Medulla oblongata (tissue), 1 donor: Measurements from ENCODE around the gene SBDS.
"Not testable (repeated sequence)": the region's sequence is repeated elsewhere in the genome, so short reads cannot be mapped to it uniquely, and the experiment has no call there.

Source experiments
- DNase-seq: peaks from one replicate; pipeline ENCODE4 v3.0.0-alpha.2; 2015; ENCODE audit errors: extremely low spot score

The SBDS gene

DNA sequence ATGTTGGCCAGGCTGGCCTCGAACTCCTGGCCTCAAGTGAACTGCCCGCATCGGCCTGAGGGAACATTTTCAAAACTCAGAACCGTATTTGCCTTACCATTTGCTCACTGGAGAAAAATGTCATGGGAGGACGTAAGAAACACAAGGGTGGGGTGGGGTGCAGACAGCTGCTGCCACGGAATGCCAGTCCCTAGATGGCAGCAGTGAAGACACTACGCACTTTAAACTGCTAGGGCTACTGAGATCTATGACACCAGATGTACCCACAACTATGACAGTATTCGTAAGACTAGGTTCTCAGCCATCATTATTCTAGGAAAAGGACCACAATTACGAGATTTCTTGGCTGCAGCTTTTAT lies 716 bp downstream of the SBDS start:
- peak; percentile 52 for DNase-seq

DNA sequence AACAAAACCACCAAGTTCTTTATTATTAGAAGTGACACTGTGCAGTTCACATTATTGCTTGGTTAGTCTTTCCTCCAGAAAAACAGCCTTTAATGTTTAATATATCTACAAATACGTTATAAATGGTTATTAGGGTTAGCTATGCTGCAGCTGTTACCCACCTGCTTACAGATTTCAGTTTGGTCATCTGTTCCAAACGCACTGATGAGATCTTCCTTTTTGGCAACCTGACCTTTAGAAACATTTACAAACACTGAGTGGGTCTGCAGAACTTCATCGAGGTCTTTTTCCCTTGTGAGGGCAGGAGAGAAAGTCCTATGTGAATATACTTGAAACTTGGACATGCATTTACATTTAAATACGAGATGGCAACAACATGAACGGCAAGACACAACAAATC lies 1.3 kb downstream of the SBDS start:
- DNase-seq = not testable (repeated sequence)

DNA sequence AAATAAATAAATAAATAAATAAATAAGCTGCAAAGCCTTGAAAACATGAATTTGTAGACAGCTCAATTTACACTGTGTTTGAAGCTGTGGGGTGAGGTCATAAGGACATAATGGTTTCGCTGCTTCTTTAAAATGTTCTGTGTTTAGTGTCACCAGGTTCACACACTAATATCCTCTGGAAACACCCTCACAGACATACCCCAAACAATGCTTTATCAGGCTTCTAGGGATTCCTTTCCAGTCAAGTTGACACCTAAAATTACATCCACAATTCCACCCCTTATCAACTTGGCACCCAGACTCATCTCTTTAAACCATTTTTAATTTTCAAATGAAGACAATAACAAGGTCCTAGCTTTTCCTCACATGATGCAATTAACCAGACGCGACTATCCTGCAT lies 5.8 kb downstream of the SBDS start:
- DNase-seq = not testable (repeated sequence)

DNA sequence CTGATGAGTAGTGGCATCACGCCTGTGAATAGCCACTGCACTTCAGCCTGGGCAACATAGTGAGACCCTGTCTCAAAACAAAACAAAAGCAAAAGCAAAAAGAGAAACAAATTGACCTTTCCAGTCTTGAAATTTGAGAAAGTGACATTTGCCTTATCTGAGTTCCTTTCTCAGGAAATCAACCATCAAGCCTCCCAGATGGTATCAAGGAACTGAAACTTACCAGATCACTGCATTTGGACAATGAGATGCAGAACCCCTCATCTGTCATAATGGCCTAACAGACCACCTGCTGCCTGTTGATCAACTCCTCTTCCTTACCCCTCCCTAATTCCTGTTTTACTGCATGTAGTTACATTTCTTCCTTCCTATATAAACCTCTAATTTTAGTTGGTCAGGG lies 15.1 kb downstream of the SBDS start:
- not testable (repeated sequence) for DNase-seq

DNA sequence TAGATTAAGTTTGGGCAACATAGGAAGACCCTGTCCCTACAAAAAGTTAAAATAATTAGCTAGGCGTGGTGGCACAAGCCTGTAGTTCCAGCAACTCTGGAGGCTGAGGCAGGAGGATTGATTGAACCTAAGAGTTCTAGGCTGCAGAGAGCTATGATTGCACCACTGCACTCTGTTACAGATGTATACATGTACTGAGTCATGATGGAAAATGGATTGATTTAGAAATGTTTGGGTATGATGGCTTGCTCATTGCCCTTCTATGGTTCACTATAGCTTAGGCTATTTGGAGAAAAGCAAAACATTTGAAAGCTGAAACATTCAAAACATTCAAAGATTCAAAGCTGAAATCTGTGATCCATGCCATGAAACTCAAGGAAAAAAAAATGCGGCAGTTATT lies 16.4 kb downstream of the SBDS start:
- not testable (repeated sequence) for DNase-seq

DNA sequence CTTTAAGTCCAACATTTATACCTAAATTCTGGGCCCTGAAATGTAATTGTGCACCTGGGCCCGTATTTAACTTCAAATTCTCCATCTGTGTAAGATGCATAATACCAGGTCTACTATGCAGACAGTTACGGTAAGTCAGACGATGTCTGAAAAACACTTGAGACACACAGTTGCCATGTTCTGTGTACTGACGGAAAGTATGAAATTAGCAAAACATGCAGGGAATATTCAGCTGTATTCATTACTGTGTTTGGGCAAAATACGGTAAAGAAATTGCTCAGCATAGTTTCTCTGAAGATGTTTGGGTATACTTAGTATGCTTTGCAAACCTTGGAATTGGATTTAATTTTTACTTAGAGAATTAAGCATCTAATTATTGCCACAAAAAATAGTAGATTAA lies 17.1 kb downstream of the SBDS start:
- DNase-seq = not testable (repeated sequence)

DNA sequence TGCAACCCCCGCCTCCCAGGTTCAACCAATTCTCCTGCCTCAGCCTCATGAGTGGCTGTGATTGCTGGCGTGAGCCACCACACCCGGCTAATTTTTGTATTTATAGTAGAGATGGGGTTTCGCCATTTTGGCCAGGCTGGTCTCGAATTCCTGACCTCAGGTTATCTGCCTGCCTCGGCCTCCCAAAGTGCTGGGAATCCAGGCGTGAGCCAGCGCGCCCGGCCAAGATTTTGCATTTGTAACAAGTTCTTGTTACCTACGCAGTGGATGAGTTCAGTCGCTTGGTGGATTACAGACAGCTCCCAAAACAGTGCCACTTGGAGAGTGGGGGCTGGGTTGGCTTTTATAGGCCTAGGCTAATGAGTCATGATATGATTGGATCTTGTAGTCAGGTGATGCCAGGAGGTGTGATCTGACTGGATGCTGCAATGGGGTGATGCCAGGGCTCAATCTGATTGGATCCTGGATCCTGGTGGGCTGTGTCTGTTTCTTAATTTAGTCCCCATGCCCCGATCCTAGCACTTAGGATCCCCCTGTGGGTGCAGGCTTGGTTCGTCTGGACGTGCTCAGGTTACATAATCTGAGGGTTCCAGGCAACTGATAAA lies 20.3 kb downstream of the SBDS start:
- DNase-seq = no peak

DNA sequence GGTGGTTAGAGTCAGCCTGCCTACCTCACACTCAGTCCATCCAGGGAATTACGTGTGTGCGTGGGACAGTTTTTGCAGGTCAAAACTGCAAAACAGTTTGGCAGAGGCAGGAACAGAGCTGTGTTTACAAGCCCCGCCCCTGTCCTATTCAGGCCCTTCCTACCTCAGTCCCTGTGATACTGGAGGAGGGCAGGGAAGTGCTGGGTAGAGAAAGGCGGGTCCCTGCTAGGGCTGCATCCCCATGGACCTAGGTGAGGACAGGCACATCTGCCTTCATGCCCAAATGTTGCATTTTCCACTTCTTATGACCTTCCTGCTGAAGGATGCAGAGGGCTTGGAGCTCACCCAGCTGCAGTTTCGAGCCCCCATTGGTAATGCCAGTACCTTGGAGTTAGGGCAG lies 25.1 kb downstream of the SBDS start:
- DNase-seq = no peak

DNA sequence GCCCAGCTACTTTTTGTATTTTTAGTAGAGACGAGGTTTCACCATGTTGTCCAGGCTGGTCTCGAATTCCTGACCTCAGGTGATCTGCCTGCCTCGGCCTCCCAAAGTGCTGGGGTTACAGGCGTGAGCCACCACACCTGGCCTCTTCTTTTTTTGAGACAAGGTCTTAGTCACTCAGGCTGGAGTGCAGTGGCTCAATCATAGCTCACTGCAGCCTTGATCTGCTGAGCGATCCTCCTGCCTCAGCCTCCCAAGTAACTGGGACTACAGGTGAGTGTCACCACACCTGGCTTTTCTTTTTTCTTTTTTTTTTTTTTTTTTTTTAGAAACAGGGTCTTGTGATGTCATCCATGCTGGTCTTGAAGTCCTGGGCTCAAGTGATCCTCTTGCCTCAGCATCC lies 26.4 kb downstream of the SBDS start:
- DNase-seq = not testable (repeated sequence)

DNA sequence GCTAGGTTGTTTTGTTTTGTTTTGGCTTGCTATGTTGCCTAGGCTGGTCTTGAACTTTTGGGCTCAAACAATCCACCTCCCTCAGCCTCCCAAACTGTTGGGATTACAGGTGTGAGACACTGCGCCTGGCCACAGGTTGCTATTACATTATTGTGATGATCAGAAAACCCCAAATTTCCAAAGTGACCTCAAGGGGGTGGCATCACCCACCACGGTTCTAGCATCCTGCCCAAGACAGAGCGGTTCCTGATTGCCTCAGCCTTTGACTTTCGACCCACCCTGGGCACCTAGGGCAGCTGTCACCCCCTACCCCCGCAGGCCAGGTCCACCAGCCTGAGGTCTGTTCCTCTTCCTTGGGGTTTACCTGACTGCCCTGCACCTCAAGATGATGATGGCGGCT lies 28.4 kb downstream of the SBDS start:
- DNase-seq = no peak

DNA sequence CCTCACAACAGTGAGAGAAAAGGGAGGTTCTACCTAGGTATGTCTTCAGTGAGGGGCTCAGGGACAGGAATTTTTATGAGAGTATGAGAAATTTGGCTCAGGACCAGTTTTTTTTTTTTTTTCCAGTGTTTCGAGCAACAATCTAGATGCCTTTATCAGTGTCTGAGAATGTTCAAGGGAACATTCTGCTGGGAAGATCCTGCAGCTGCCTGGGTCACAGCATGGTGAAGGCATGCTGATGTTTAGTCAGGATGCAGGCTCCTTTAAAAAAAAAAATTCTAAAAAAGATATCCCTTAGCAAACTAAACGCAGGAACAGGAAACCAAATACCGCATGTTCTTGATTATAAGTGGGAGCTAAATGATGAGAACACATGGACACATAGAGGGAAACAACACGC lies 31.0 kb downstream of the SBDS start:
- no peak for DNase-seq

DNA sequence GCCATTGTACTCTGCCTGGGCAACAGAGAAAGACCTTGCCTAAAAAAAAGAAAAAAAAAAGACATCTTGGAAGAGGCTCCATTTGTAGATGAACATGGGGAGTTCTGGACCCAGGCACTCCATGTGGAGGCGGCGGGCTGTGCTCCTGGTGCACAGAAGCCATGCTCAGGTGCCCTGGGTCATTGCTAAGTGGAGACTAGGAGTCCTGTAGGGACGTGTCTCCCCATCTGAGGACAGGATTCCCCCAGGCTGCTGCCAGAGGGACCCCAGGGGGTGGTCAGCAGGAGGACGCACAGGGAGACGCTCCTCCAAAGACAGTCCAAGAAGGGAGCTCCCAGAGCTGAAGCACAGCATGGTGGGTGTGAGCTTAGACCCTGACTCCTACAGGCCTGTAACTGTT lies 34.3 kb downstream of the SBDS start:
- no peak for DNase-seq

DNA sequence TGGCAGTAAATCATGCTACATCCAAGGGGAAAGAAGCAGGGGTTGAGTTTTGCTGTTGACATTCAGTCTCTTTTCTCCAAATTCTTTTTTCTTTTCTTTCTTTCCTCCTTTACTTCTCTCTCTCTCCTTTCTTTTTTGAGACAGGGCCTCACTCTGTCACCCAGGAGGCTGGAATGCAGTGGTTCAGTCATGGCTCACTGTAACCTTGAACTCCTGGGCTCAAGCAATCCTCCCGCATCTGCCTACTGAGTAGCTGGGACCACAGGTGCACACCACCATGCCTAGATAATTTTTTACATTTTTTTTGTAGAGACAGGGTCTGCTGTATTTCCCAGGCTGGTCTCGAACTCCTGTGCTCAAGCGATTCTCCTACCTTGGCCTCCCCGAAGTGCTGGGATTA lies 35.2 kb downstream of the SBDS start:
- DNase-seq = no peak

DNA sequence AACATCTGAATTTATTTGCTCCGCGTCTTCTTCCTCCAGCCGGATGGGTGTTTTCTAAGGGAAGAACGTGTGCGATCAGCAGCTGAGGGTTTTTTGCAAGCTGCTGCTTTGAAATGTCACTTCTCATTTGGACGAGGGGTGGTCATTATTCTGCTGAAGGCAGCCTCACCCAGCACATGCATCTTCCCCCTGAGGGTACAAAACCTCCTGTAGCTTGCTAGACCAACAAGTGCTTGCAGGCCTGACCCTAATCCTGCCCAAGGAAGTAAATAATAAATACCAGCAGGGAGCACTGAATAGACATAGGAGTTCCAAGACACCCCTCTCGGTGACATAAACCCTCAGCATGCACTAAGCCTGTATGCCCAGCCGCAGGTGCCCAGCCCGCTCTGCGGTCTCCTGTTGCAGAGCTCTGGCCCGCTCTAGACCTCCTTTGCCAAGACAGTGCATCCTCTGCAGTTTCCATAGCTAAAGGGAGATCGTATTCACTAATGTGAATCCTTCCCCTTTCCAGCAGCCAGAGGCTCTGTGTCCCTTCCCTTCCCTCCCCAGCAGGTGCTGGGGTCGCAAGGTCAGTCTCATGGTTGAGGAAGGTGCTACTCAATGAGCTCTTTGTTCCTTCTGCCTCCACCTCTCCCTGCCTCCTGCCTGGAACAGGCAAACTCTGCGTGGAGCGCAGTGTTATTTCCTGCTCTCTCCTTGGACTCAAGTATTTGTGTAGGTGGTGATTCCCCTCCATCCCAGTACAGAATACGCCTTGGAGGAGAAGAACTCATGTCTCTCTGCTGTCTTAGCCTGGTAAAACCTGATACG lies 36.6 kb downstream of the SBDS start:
- DNase-seq = no peak

DNA sequence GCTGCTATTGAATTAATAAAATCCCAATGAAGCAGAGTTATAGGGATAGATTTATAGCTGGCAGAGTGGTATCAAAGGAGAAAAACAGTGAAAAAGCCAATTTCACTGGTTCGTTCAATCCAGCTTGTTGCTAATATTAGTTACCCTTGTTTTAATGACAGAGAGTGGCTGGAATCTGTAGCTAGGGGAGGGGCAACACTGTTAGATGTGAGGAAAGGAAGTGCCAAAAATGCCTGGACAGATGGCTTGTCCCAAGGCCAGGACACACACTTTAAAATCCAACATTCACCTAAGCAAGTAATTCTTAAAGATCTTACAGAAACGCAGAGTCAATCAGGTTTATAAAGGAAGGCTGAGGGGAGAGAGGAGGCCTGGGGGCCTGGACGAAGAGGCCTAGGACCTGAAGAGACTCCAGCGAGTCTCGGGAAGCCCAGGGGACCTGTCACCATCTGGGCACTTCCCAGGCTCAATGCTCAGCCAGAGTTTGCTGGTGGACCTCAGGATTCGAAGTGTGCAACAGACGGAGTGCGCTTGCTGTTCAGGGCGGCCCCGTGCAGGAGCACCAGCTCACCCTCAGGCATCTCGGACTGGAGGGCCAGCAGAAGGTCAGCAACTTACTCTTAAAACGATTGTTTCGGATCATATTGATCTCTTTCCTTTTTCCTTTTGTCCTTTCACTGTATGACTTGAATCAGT lies 37.6 kb downstream of the SBDS start:
- no peak for DNase-seq

DNA sequence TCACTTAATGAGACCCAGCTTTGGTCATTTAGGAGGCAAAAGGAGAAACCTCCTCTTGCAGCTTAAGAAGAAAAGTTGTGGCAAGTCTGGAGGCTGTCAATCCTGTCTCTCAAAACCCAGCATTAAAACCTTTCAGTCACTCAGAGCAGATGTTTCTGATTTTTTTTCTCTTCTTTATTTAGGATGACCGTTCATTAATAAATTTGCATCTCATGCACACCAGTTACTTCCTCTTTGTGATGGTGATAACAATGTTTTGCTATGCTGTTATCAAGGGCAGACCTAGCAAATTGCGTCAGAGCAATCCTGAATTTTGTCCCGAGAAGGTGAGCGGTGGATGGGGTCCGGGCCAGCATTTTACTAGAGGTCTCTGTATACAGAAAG lies 42.4 kb downstream of the SBDS start:
- no peak for DNase-seq

DNA sequence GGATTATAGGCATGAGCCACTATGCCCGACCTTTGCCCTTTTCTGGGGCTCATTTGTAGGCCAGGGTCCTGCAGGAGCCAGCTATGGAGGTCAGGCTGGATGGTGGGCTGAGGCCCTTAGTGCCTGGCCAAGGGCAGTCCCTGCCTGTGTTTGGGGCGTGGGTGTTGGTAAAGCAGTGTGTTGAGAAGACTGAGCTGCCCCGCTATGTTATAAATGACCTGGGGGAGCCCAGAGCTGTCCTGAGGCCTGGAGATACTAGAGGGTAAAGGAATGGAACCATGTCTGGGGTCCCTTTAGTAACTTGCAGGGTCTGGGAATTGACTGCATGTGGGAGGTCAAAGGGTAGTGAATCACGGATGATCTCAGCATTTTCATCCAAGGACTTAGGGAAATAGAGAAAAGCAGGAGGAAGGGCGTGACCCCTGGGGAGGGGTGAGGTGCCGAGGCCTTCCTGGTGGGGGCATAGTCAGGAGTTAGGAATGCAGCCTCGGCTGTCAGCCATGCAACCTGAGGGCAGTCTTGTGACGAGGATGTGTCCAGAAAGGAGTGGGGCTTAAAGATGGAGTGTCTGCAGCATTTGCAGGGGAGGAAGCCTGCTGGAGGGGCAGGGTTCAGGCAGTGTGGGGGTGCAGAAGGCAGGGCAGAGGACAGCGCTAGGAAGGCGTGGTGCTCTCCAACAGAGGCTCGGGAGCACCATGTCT lies 42.9 kb downstream of the SBDS start:
- DNase-seq = no peak

DNA sequence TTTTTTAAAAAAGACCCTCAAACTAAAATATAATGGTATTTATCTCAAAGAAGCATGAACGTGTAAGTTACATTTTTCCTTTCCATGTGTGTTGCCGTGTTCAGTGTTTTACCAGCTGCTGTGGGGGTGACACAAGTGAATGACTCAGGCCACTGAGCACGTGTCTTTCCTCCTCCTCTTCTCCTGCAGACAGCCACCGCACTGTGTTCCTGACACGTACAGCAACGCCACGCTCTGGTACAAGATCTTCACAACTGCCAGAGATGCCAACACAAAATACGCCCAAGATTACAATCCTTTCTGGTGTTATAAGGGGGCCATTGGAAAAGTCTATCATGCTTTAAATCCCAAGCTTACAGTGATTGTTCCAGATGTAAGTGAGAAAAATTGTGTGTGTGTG lies 44.6 kb downstream of the SBDS start:
- peak; percentile 39 for DNase-seq

DNA sequence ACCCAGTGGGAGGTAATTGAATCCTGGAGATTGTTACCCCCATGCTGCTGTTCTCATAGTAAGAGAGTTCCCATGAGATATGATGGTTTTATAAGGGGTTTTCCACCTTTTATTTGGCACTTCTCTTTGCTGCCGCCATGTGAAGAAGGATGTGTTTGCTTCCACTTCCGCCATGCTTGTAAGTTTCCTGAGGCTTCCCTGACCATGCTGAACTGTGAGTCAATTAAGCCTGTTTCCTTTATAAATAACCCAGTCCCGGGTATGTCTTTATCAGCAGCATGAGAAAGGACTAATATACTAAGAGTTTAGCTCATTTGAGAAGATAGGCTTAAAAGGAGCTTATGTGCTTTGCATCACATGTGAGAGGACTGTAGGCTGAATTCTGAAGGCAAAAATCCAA lies 45.1 kb downstream of the SBDS start:
- no peak for DNase-seq

DNA sequence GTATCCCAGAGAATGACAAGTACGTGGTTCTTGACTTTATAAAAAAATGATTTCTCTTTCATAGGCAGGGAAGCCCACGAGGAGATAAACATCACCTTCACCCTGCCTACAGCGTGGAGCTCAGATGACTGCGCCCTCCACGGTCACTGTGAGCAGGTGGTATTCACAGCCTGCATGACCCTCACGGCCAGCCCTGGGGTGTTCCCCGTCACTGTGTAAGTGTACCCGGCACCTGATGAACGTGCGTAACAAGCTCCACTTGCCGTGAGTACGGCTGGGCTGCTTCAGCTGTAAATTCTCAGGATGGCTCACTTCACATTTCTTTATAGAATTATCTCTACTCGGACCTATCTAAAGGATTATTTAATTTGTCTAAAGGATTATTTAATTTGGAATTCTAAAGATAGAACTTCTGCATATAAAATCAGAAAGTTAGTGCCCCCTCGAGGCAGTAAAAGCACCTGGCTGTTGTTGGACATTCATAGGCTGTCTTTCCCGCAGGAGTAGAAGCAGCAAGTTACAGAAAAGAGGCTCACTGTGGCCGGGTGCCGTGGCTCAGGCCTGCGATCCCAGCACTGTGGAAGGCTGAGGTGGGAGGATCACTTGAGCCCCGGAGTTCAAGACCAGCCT lies 46.8 kb downstream of the SBDS start:
- DNase-seq = no peak

DNA sequence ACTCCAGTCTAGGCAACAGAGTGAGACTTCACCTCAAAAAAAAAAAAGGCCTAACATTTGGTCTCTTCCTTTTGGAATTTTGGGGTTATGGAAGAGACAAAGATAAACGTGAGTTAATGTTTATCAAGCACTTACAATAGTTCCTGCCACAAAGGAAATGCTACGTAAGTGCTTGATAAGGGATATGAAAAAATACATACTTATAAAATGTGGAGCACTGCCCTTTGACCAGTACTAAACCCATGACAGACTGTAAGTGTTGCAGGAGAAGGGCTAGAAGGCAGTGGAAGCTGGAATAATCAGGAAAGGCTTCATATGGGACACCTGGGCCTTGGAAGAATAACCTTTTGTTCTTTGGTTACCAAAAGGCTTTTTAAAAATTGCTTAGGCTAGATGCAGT lies 48.8 kb downstream of the SBDS start:
- DNase-seq = no peak

DNA sequence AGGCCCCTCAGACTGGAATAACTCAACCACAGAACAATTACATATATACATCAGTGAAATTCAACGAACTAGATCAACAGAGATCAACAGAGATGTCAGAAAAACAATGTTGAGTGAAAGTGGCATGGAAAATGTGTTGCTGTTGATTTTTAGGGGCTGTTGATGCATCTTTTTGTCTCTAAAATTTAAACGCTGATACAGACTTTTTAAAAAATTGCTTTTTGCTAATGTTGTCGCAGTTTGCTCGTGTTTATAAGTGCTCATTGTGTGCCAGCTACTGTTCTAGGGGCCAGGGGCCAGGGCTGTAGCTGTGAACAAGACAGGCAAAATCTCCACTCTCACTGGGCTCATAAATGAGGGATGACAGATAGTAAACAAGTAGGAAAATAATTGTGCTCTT lies 56.1 kb downstream of the SBDS start:
- no peak for DNase-seq
